Activated CD8-positive, alpha-beta memory T cell treated with anti-CD3 and anti-CD28 coated beads, Interleukin-2, amount 50 U/mL, for 1 hour (primary cell): ENCODE data around the gene ZDHHC8.

ENCODE experiments used
- DNase-seq: peaks from one replicate; pipeline ENCODE4 v3.0.0-alpha.2; 2020; ENCODE audit errors: extremely low read depth

The ZDHHC8 gene

GRCh38 chr22:20178915-20179227 is 47.3 kb downstream of the ZDHHC8 start:
- no peak for DNase-seq

- DNase-seq: no peak
These were observed 48.0 kb downstream of the ZDHHC8 start for GRCh38 chr22:20179455-20180244.

- no peak for DNase-seq
These were observed 48.6 kb downstream of the ZDHHC8 start for GRCh38 chr22:20180245-20180630.

- no peak for DNase-seq
These were observed 49.0 kb downstream of the ZDHHC8 start for GRCh38 chr22:20180640-20181039.

GRCh38 chr22:20181194-20181883 is 49.7 kb downstream of the ZDHHC8 start:
- no peak for DNase-seq

- no peak for DNase-seq
These were observed 50.3 kb downstream of the ZDHHC8 start for GRCh38 chr22:20181884-20182236.

- no peak for DNase-seq
These were observed 50.8 kb downstream of the ZDHHC8 start for GRCh38 chr22:20182365-20182764.

- no peak for DNase-seq
These were observed 51.5 kb downstream of the ZDHHC8 start for GRCh38 chr22:20183101-20183500.

- no peak for DNase-seq
These were observed 52.2 kb downstream of the ZDHHC8 start for GRCh38 chr22:20183823-20184222.

GRCh38 chr22:20184501-20185165 is 53.0 kb downstream of the ZDHHC8 start:
- no peak for DNase-seq

GRCh38 chr22:20185750-20186149 is 54.1 kb downstream of the ZDHHC8 start:
- DNase-seq: no peak

- no peak for DNase-seq
These were observed 54.7 kb downstream of the ZDHHC8 start for GRCh38 chr22:20186183-20186870.

- no peak for DNase-seq
These were observed 55.4 kb downstream of the ZDHHC8 start for GRCh38 chr22:20186871-20187546.

GRCh38 chr22:20187777-20188566 is 56.4 kb downstream of the ZDHHC8 start:
- no peak for DNase-seq

- no peak for DNase-seq
These were observed 56.9 kb downstream of the ZDHHC8 start for GRCh38 chr22:20188567-20188877.

- DNase-seq: no peak
These were observed 59.5 kb downstream of the ZDHHC8 start for GRCh38 chr22:20191000-20191515.

- DNase-seq: no peak
These were observed 60.2 kb downstream of the ZDHHC8 start for GRCh38 chr22:20191803-20192202.

GRCh38 chr22:20192293-20192971 is 60.8 kb downstream of the ZDHHC8 start:
- DNase-seq: no peak

GRCh38 chr22:20192972-20193760 is 61.6 kb downstream of the ZDHHC8 start:
- DNase-seq: no peak
